Spleen (tissue), 7 donors: ENCODE measurements around the gene POLR2H.

Source experiments
- CTCF ChIP-seq, 11 experiments: fragments of 200-600 bp in 7 of 11; fragments of 450-650 bp in 4 of 11; sonication (generic) in 4 of 11; IDR thresholded peaks in 8 of 11; conservative IDR thresholded peaks in 3 of 11; 1 replicate in 7 of 11; 2 replicates in 4 of 11; pipeline versions ENCODE4 v1.4.0 to v1.8.0; 2016 to 2021; ENCODE audit warnings: antibody characterized with exemption in 11 of 11, inconsistent platforms in 4 of 11, mild to moderate bottlenecking in 1 of 11
- POLR2AphosphoS5 ChIP-seq, 3 donors: sonication (generic); formaldehyde crosslinking; IDR thresholded peaks; one replicate each; pipeline ENCODE4 v1.5.1; 2017; ENCODE audit warnings: antibody characterized with exemption in 3 of 3
- donor health status: DM: no; HTN: no; CAD: no; lungs with moderate emphysema.
- donor health status: DM: no; HTN: no; CAD: no.
- donor health status: DM: no; HTN: no; CAD: no.

DNA sequence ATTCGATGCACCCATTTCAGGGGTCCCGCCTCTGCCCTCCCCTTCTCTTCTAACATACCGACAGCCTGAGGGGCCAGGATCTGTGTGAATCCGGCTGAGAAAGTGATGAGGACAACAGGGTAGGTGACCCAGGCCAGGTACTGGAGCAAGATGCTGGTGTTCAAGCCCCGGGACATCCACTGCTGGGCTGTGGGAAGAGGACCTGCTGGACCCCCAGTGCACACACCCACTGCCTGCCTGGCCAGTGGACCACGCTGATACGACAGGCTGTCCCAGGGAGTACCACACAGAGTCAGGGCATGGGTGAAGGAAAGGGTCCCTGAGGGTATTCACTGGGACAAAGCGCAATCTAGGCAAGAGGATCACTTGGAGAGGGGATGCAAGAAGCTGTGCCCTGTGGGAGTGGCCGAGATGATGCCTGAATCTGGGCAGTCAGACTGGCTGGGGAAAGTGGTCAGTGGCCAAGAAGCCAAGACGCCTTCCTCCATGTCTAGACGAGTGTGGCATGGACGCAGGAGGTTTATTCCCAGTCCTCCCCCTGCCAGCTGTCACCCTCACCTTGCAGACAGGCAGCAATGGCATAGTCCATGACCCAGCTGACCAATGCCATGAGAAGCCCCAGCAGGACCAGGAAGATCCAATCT lies 3.3 kb upstream of the POLR2H start:
- no peak for TF ChIP-seq CTCF (IDR thresholded peaks at IDR 0.05 in 8 of 11, conservative IDR thresholded peaks at IDR 0.05 in 3 of 11)
- TF ChIP-seq POLR2AphosphoS5 (IDR thresholded peaks at IDR 0.05): no peak
